OCI-LY7 (cell line): Measurements from ENCODE around the gene ANKRD40. TPM values are rescaled to one million over a fixed set of nuclear protein-coding genes. Genes with fewer than 3 reads are reported as not detected.

Experiments used
- BruUV-seq: library from RNA; stranded (reverse); fragments of 400-500 nt; replicated peaks from 2 replicates; lab custom pipeline; 2021; lab: Mats Ljungman, UMichigan
- CTCF ChIA-PET: fragments of 300-600 bp; sonication (Branson Sonifier 250); formaldehyde crosslinking; loops from one replicate; lab custom pipeline; 2022; ENCODE audit warnings: antibody characterized with exemption; ENCODE audit not compliant: unreplicated experiment; lab: Charles Lee
- POLR2A ChIA-PET: fragments of 300-600 bp; sonication (Branson Sonifier 250); formaldehyde crosslinking; loops from one replicate; lab custom pipeline; 2022; ENCODE audit warnings: antibody characterized with exemption; lab: Charles Lee
- DNase-seq: peaks from one replicate; pipeline ENCODE4 v3.0.0-alpha.2; 2015; ENCODE audit warnings: low spot score
- H2AFZ ChIP-seq: fragments of 200-600 bp; sonication (generic), shearing (Covaris generic); 2 replicates; pipeline ENCODE4 v1.6.1; 2014; ENCODE audit warnings: mild to moderate bottlenecking, antibody characterized with exemption, low read length, moderate library complexity
- H3K27ac ChIP-seq: fragments of 200-600 bp; sonication (generic); 2 replicates; pipeline ENCODE4 v1.5.1; 2014; ENCODE audit warnings: mixed run types, low read depth, mild to moderate bottlenecking, moderate library complexity, low read length, inconsistent platforms; ENCODE audit not compliant: poor library complexity, severe bottlenecking
- H3K36me3 ChIP-seq: fragments of 200-600 bp; sonication (generic); 2 replicates; pipeline ENCODE4 v1.6.1; 2014; ENCODE audit warnings: mild to moderate bottlenecking, antibody characterized with exemption, low read length, moderate library complexity, mixed read lengths; ENCODE audit not compliant: insufficient read depth
- H3K4me1 ChIP-seq: fragments of 200-600 bp; sonication (generic); 2 replicates; pipeline ENCODE4 v1.5.1; 2014; ENCODE audit warnings: mild to moderate bottlenecking, low read length; ENCODE audit not compliant: insufficient read depth, poor library complexity, severe bottlenecking
- H3K4me2 ChIP-seq: fragments of 200-600 bp; sonication (generic); 2 replicates; pipeline ENCODE4 v1.6.1; 2014; ENCODE audit warnings: mild to moderate bottlenecking, low read length
- H3K4me3 ChIP-seq: fragments of 200-600 bp; sonication (generic); 2 replicates; pipeline ENCODE4 v1.5.1; 2014; ENCODE audit warnings: mild to moderate bottlenecking, low read depth, low read length; ENCODE audit not compliant: poor library complexity, severe bottlenecking
- H3K79me2 ChIP-seq: fragments of 200-600 bp; sonication (generic); 2 replicates; pipeline ENCODE4 v1.6.1; 2016; ENCODE audit warnings: low read depth, mild to moderate bottlenecking, low read length, moderate library complexity, mixed read lengths; ENCODE audit not compliant: insufficient read depth
- H3K9me2 ChIP-seq: fragments of 200-600 bp; sonication (generic); 2 replicates; pipeline ENCODE4 v1.6.1; 2016; ENCODE audit warnings: mild to moderate bottlenecking, low read length, mixed read lengths; ENCODE audit not compliant: insufficient read depth
- H3K9me3 ChIP-seq: fragments of 200-600 bp; sonication (generic); 2 replicates; pipeline ENCODE4 v1.6.1; 2014; ENCODE audit warnings: mild to moderate bottlenecking, mixed run types, low read length, mixed read lengths
- H4K20me1 ChIP-seq: fragments of 200-600 bp; sonication (generic); 2 replicates; pipeline ENCODE4 v1.6.1; 2014; ENCODE audit warnings: mild to moderate bottlenecking, antibody characterized with exemption, low read length, moderate library complexity, mixed read lengths; ENCODE audit not compliant: insufficient read depth
- EZH2phosphoT487 ChIP-seq: fragments of 200-600 bp; sonication (generic); IDR thresholded peaks from 2 replicates; pipeline ENCODE4 v1.6.1; 2018; ENCODE audit warnings: low read depth, borderline replicate concordance, mild to moderate bottlenecking, mixed run types, antibody characterized with exemption, low read length, moderate library complexity, mixed read lengths
- intact Hi-C: fragments of 100-400 bp; cut with micrococcal nuclease; formaldehyde crosslinking; loops from one replicate; pipeline ENCODE4 v1.10.0; 2022; ENCODE audit not compliant: unreplicated experiment
- total RNA-seq, 2 experiments: library from RNA; depleted of rRNA in 1 of 2; stranded (reverse); fragments of >200 nt in 1 of 2; shearing (Covaris generic) in 1 of 2; gene quantifications; 2 replicates each; pipeline ENCODE4 v1.2.3, GENCODE V29; 2014 to 2022
- TF ChIP-seq, protein P1 (sequence below): fragments of 200-600 bp; sonication (generic); conservative IDR thresholded peaks from 2 replicates; pipeline ENCODE4 v1.5.1; 2014; ENCODE audit warnings: mild to moderate bottlenecking, antibody characterized with exemption, low read length, moderate library complexity, mixed read lengths

The ANKRD40 gene
- total RNA-seq, 2 experiments from 2014 or later: 27.7 to 47.9 TPM

DNA sequence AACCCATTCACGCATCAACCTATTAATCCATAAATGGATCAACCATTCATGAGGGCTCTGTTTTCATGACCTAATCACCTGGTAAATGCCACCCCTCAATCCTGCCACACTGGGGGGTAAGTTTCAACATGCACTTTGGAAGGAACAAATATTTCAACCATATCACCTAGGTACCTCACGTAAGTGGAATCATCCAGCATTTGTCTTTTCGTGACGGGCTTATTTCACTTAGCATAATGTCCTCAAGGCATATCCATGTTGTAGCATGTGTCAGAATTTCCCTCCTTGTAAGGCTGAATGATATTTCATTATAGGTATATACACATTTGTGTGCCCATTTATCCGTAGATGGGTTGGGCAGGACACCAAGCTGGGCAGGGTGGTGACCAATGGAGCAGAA is 35.6 kb downstream of the ANKRD40 start:
- DNase-seq: no peak
- ChIA-PET POLR2A (no interaction called here), CTCF (no interaction called here)
- Histone ChIP-seq H3K4me1 (no peaks in the 10 kb centered on the region), H3K4me3 (no peak overlapping the region), H3K9me2 (no peaks in the 10 kb centered on the region), H3K27ac (no peak overlapping the region), H2AFZ (no peak overlapping the region), H3K36me3 (no peaks in the 10 kb centered on the region), H4K20me1 (no peaks in the 10 kb centered on the region), H3K4me2 (no peak overlapping the region), H3K79me2 (no peaks in the 10 kb centered on the region), H3K9me3 (no peaks in the 10 kb centered on the region)
- BruUV-seq: no TSS peak
- TF ChIP-seq EZH2phosphoT487: no peak
- TF ChIP-seq, protein P1, sequence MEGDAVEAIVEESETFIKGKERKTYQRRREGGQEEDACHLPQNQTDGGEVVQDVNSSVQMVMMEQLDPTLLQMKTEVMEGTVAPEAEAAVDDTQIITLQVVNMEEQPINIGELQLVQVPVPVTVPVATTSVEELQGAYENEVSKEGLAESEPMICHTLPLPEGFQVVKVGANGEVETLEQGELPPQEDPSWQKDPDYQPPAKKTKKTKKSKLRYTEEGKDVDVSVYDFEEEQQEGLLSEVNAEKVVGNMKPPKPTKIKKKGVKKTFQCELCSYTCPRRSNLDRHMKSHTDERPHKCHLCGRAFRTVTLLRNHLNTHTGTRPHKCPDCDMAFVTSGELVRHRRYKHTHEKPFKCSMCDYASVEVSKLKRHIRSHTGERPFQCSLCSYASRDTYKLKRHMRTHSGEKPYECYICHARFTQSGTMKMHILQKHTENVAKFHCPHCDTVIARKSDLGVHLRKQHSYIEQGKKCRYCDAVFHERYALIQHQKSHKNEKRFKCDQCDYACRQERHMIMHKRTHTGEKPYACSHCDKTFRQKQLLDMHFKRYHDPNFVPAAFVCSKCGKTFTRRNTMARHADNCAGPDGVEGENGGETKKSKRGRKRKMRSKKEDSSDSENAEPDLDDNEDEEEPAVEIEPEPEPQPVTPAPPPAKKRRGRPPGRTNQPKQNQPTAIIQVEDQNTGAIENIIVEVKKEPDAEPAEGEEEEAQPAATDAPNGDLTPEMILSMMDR: no peak
- intact Hi-C loops: no loop called here

DNA sequence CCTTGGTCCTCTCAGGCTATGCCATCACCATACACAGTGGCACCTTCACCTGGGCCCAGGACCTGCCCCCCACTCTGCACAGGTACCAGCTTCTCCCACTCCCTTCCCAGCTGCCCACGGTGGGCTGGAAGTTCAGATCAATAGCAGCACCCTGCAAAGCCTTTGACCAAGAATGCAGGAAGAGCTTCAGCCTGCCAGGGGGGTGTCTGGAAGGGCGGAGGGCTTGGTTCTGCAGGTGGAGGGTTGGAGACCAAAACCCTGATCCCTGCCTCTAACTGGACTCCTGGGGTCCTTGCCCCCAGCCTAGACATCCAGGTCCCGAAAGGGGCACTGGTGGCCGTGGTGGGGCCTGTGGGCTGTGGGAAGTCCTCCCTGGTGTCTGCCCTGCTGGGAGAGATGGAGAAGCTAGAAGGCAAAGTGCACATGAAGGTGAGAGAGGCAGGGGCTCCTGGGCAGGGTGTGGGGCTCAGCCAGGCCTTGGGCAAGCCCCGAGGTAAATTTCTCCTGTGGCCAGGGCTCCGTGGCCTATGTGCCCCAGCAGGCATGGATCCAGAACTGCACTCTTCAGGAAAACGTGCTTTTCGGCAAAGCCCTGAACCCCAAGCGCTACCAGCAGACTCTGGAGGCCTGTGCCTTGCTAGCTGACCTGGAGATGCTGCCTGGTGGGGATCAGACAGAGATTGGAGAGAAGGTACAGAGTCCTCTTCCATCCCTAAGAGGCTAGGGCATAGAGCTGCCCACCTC is 38.7 kb downstream of the ANKRD40 start:
- no peak overlapping the region for H3K27ac ChIP-seq
- H3K9me2 ChIP-seq: no peaks in the 10 kb centered on the region
- ChIA-PET POLR2A (no interaction called here), CTCF (no interaction called here)
- H3K4me2 ChIP-seq: no peak overlapping the region
- H3K9me3 ChIP-seq: no peaks in the 10 kb centered on the region
- TF ChIP-seq EZH2phosphoT487: no peak
- TF ChIP-seq, protein P1: no peak
- no peaks in the 10 kb centered on the region for H3K79me2 ChIP-seq
- H4K20me1 ChIP-seq: no peaks in the 10 kb centered on the region
- BruUV-seq: no TSS peak
- no peak overlapping the region for H2AFZ ChIP-seq
- no peak for DNase-seq
- H3K4me3 ChIP-seq: no peak overlapping the region
- no peaks in the 10 kb centered on the region for H3K4me1 ChIP-seq
- no peaks in the 10 kb centered on the region for H3K36me3 ChIP-seq
- intact Hi-C loops: no loop called here
